Neural cell (in vitro differentiated cells): ENCODE measurements around the gene CDK5RAP2. TPM values are rescaled to one million over a fixed set of nuclear protein-coding genes. Genes with fewer than 3 reads are reported as not detected.

Experiments used
- H2AFZ ChIP-seq: fragments of 200-600, 300-800 bp; sonication (generic), shearing (Covaris generic); 2 replicates; pipeline ENCODE4 v1.6.0; 2014; ENCODE audit warnings: low read depth, mild to moderate bottlenecking, antibody characterized with exemption, low read length, moderate library complexity
- H3F3A ChIP-seq: fragments of 200-600 bp; shearing (Covaris generic); 2 replicates; pipeline ENCODE4 v1.6.1; 2016; ENCODE audit warnings: mild to moderate bottlenecking, moderate library complexity, mixed read lengths, antibody characterized with exemption, low read length; ENCODE audit not compliant: insufficient read depth, poor library complexity, severe bottlenecking
- H3K27ac ChIP-seq: fragments of 200-600, 300-800 bp; sonication (generic), shearing (Covaris generic); 2 replicates; pipeline ENCODE4 v1.5.1; 2014; ENCODE audit warnings: mild to moderate bottlenecking, low read length, moderate library complexity
- H3K27me3 ChIP-seq: fragments of 300-800, 200-600 bp; sonication (generic), shearing (Covaris generic); 2 replicates; pipeline ENCODE4 v1.6.0; 2014; ENCODE audit warnings: mild to moderate bottlenecking, low read depth, low read length, moderate library complexity; ENCODE audit not compliant: insufficient read depth
- H3K36me3 ChIP-seq: fragments of 300-800, 200-600 bp; sonication (generic), shearing (Covaris generic); 2 replicates; pipeline ENCODE4 v1.5.1; 2014; ENCODE audit warnings: mild to moderate bottlenecking, antibody characterized with exemption, low read length, moderate library complexity; ENCODE audit not compliant: insufficient read depth
- H3K4me2 ChIP-seq: fragments of 300-800, 200-600 bp; sonication (generic), shearing (Covaris generic); 2 replicates; pipeline ENCODE4 v1.6.0; 2014; ENCODE audit warnings: mild to moderate bottlenecking, low read length
- H3K4me3 ChIP-seq: fragments of 300-800, 200-600 bp; sonication (generic), shearing (Covaris generic); 2 replicates; pipeline ENCODE4 v1.5.1; 2014; ENCODE audit warnings: mild to moderate bottlenecking, low read length, moderate library complexity
- H3K79me2 ChIP-seq: fragments of 200-600 bp; shearing (Covaris generic); replicated peaks from 2 replicates; pipeline ENCODE4 v1.6.0; 2014; ENCODE audit warnings: mild to moderate bottlenecking, low read length, moderate library complexity; ENCODE audit not compliant: insufficient read depth
- H3K9ac ChIP-seq: fragments of 300-800, 200-600 bp; sonication (generic), shearing (Covaris generic); 2 replicates; pipeline ENCODE4 v1.6.1; 2016; ENCODE audit warnings: mild to moderate bottlenecking, low read length, mixed read lengths
- H3K9me2 ChIP-seq: fragments of 200-600 bp; shearing (Covaris generic); 2 replicates; pipeline ENCODE4 v1.6.1; 2016; ENCODE audit warnings: mild to moderate bottlenecking, low read length, mixed read lengths; ENCODE audit not compliant: insufficient read depth
- H3K9me3 ChIP-seq: fragments of 200-600, 300-800 bp; sonication (generic), shearing (Covaris generic); 2 replicates; pipeline ENCODE4 v1.6.1; 2016; ENCODE audit warnings: mild to moderate bottlenecking, mixed run types, low read length, moderate library complexity, mixed read lengths
- H4K20me1 ChIP-seq: fragments of 200-600 bp; shearing (Covaris generic); 2 replicates; pipeline ENCODE4 v1.6.1; 2016; ENCODE audit warnings: mild to moderate bottlenecking, mixed run types; ENCODE audit not compliant: insufficient read depth
- EP300 ChIP-seq: fragments of 450-650 bp; conservative IDR thresholded peaks from 2 replicates; pipeline ENCODE4 v1.6.1; 2014; ENCODE audit warnings: antibody characterized with exemption, mild to moderate bottlenecking, moderate library complexity; ENCODE audit not compliant: poor library complexity, severe bottlenecking
- EZH2 ChIP-seq: fragments of 200-600, 300-800 bp; shearing (Covaris generic), sonication (generic); IDR thresholded peaks from 2 replicates; pipeline ENCODE4 v1.6.1; 2014; ENCODE audit warnings: antibody characterized with exemption, low read length, borderline replicate concordance, mild to moderate bottlenecking; ENCODE audit not compliant: insufficient read depth, poor library complexity, severe bottlenecking
- MXI1 ChIP-seq: fragments of 450-650 bp; conservative IDR thresholded peaks from 2 replicates; pipeline ENCODE4 v1.6.1; 2014; ENCODE audit warnings: antibody characterized with exemption, mild to moderate bottlenecking; ENCODE audit not compliant: poor library complexity, severe bottlenecking
- POLR2AphosphoS5 ChIP-seq: IDR thresholded peaks from 2 replicates; pipeline ENCODE4 v1.6.1; 2012
- RAD21 ChIP-seq: fragments of 450-650 bp; conservative IDR thresholded peaks from 2 replicates; pipeline ENCODE4 v1.6.1; 2014; ENCODE audit warnings: antibody characterized with exemption, mild to moderate bottlenecking, moderate library complexity
- SMC3 ChIP-seq: fragments of 450-650 bp; conservative IDR thresholded peaks from 2 replicates; pipeline ENCODE4 v1.6.1; 2014; ENCODE audit warnings: antibody characterized with exemption, mild to moderate bottlenecking, moderate library complexity; ENCODE audit not compliant: poor library complexity
- TAF1 ChIP-seq: IDR thresholded peaks from 2 replicates; pipeline ENCODE4 v1.6.1; 2012; ENCODE audit warnings: low read depth
- polyA plus RNA-seq: library from polyadenylated mRNA; depleted of rRNA; stranded (reverse); fragments of >200 nt; gene quantifications from 2 replicates; pipeline ENCODE4 v1.2.3, GENCODE V29; 2014
- TF ChIP-seq, protein P1 (sequence below): fragments of 450-650 bp; IDR thresholded peaks from 2 replicates; pipeline ENCODE4 v1.5.1; 2014; ENCODE audit warnings: antibody characterized with exemption, mild to moderate bottlenecking, moderate library complexity; ENCODE audit not compliant: poor library complexity, severe bottlenecking
- TF ChIP-seq, protein P2 (sequence below): IDR thresholded peaks from 2 replicates; pipeline ENCODE4 v1.6.1; 2012; ENCODE audit warnings: borderline replicate concordance

The CDK5RAP2 gene
- polyA plus RNA-seq, 1 donor from 2014 or later, result 43.3 TPM

DNA sequence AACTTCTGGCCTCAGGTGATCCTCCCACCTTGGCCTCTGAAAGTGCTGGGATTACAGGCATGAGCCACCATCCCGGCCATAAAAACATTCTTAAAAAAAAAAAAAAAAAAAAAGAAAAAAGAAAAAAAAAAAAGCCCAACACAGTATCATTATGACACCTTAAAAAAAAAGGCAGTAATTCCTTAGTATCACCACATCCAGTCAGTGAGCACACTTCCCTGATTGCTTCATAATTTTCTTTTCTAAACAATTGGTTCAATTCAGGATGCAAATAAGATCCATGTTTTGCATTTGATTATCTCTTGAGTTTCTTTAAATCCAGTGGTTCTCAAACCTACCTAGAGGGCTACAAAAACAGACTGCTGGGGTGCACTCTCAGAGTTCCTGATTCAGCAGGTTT, 182.5 kb downstream of the CDK5RAP2 start:
- Histone ChIP-seq H3K9me3 (no peaks in the 10 kb centered on the region), H2AFZ (no peak overlapping the region), H3K4me2 (no peak overlapping the region), H3F3A (no peaks in the 10 kb centered on the region), H3K27me3 (no peaks in the 10 kb centered on the region), H4K20me1 (no peaks in the 10 kb centered on the region), H3K4me3 (no peak overlapping the region), H3K9ac (no peak overlapping the region), H3K27ac (no peak overlapping the region), H3K36me3 (peaks cover 4% of the 10 kb centered on the region), H3K79me2 (no peaks in the 10 kb centered on the region), H3K9me2 (no peaks in the 10 kb centered on the region)
- no peak for TF ChIP-seq MXI1
- TF ChIP-seq, protein P1, sequence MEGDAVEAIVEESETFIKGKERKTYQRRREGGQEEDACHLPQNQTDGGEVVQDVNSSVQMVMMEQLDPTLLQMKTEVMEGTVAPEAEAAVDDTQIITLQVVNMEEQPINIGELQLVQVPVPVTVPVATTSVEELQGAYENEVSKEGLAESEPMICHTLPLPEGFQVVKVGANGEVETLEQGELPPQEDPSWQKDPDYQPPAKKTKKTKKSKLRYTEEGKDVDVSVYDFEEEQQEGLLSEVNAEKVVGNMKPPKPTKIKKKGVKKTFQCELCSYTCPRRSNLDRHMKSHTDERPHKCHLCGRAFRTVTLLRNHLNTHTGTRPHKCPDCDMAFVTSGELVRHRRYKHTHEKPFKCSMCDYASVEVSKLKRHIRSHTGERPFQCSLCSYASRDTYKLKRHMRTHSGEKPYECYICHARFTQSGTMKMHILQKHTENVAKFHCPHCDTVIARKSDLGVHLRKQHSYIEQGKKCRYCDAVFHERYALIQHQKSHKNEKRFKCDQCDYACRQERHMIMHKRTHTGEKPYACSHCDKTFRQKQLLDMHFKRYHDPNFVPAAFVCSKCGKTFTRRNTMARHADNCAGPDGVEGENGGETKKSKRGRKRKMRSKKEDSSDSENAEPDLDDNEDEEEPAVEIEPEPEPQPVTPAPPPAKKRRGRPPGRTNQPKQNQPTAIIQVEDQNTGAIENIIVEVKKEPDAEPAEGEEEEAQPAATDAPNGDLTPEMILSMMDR, result no peak
- TF ChIP-seq RAD21, result no peak
- no peak for TF ChIP-seq EZH2

DNA sequence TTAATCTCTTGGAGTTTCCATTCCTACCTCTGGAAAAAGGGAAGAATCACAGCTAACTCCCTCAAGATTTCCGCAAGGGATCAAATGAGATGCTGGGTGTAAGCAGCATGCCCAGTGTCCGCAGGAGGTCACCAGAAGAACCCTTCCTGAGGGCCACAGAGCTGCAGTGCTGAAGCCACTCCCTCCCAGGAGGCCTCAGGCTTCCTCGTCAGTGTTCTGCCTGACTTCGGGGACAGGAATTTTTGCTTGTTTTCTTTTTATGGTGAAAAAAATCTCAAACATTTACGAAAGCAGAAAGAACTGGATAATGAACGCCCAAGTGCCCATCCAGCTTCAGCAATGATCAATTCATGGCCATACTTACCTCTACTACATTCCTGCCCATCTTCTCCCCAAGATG, 183.0 kb downstream of the CDK5RAP2 start:
- Histone ChIP-seq H3F3A (no peaks in the 10 kb centered on the region), H3K4me2 (no peak overlapping the region), H2AFZ (no peak overlapping the region), H4K20me1 (no peaks in the 10 kb centered on the region), H3K36me3 (peaks cover 4% of the 10 kb centered on the region), H3K9ac (no peak overlapping the region), H3K27ac (no peak overlapping the region), H3K9me3 (no peaks in the 10 kb centered on the region), H3K27me3 (no peaks in the 10 kb centered on the region), H3K4me3 (no peak overlapping the region), H3K79me2 (no peaks in the 10 kb centered on the region), H3K9me2 (no peaks in the 10 kb centered on the region)
- TF ChIP-seq, protein P1, result no peak
- TF ChIP-seq, protein P2, sequence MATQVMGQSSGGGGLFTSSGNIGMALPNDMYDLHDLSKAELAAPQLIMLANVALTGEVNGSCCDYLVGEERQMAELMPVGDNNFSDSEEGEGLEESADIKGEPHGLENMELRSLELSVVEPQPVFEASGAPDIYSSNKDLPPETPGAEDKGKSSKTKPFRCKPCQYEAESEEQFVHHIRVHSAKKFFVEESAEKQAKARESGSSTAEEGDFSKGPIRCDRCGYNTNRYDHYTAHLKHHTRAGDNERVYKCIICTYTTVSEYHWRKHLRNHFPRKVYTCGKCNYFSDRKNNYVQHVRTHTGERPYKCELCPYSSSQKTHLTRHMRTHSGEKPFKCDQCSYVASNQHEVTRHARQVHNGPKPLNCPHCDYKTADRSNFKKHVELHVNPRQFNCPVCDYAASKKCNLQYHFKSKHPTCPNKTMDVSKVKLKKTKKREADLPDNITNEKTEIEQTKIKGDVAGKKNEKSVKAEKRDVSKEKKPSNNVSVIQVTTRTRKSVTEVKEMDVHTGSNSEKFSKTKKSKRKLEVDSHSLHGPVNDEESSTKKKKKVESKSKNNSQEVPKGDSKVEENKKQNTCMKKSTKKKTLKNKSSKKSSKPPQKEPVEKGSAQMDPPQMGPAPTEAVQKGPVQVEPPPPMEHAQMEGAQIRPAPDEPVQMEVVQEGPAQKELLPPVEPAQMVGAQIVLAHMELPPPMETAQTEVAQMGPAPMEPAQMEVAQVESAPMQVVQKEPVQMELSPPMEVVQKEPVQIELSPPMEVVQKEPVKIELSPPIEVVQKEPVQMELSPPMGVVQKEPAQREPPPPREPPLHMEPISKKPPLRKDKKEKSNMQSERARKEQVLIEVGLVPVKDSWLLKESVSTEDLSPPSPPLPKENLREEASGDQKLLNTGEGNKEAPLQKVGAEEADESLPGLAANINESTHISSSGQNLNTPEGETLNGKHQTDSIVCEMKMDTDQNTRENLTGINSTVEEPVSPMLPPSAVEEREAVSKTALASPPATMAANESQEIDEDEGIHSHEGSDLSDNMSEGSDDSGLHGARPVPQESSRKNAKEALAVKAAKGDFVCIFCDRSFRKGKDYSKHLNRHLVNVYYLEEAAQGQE, result no peak
- no peak for TF ChIP-seq POLR2AphosphoS5
- TF ChIP-seq MXI1, result no peak
- TF ChIP-seq SMC3, result no peak
- TF ChIP-seq RAD21, result no peak
- no peak for TF ChIP-seq EP300
- no peak for TF ChIP-seq EZH2
- TF ChIP-seq TAF1, result no peak
